ENCODE results near the gene MAST1.

DNA sequence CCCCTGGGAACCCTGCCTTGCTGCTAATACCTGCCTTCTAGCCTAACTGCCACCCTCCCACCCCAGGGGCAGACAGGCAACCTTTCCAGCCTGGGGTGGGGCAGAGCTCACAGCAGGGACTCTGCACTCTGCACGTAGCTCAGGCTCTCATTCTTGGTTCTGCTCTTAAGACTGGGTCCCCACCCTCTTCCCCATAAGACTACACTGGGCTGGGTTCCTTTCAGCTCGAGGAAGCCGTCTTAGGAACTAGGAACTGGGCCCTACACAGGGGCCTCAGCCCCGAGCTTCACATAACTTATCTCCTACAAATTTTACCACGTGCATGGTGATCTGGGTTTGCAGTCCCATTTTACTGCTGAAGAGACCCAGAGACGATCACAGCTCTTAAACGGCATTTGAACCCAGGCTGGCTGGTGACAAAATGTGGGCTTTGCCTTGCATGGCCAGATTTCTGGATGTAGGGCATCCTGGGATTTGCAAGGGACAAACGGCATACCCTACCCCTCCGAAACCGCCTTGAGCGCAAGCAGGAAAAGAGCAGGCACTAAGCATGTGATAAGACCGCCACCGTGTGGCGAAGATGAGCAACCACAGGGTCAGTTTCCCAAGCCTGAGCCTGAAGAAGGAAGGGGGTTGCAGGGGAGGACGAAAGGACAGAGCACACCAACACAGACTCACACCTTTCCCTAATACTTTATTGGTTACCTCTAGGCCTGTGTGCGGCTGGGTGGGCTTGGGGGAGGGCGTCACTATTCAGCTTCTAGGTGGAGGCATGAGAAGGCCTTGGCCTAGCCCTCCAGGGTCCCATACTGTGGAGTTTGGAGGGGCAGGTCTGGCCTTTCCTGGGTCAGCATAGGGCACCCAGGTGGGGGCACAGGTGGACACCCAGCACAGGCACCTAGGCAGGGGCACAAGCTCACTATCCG is 41.9 kb upstream of the MAST1 start:
- peak; percentile 0 for TF ChIP-seq POLR2A (IDR thresholded peaks at IDR 0.05; ENCODE audit: borderline replicate concordance, extremely low read depth, insufficient read depth, insufficient read length)
- no peak for TF ChIP-seq SIN3A (IDR thresholded peaks at IDR 0.05; ENCODE audit: low read depth)
- peak in 2 of 3 experiments; percentile 93 to 94; a peak in 4 of 6 replicates for TF ChIP-seq CTCF (IDR thresholded peaks at IDR 0.05 in 2 of 3, conservative IDR thresholded peaks at IDR 0.05 in 1 of 3; ENCODE audit: borderline replicate concordance in 1 of 3, insufficient read depth in 1 of 3, low read depth in 2 of 3, low read length in 2 of 3)
- no peak for TF ChIP-seq EZH2 (IDR thresholded peaks at IDR 0.05)
- no peak for TF ChIP-seq SRF (IDR thresholded peaks at IDR 0.05; ENCODE audit: low read depth)
- peak; percentile 59 for TF ChIP-seq POLR2AphosphoS5 (IDR thresholded peaks at IDR 0.05; ENCODE audit: low read depth, low read length)
- no peak for TF ChIP-seq SP1 (IDR thresholded peaks at IDR 0.05; ENCODE audit: low read depth)
- no peak for TF ChIP-seq JUND (IDR thresholded peaks at IDR 0.05)
- no peak for TF ChIP-seq RAD21 (IDR thresholded peaks at IDR 0.05; ENCODE audit: low read depth)
- TF ChIP-seq FOSL1 (IDR thresholded peaks at IDR 0.05; ENCODE audit: low read depth): no peak
- TF ChIP-seq MAX (IDR thresholded peaks at IDR 0.05): no peak
- TF ChIP-seq ZBTB33 (IDR thresholded peaks at IDR 0.05; ENCODE audit: extremely low read depth, insufficient replicate concordance, low read length): no peak
